B cell (primary cell): ENCODE results near the gene RAD9A. TPM values are rescaled to one million over a fixed set of nuclear protein-coding genes. Genes with fewer than 3 reads are reported as not detected.

ENCODE experiments used
- ATAC-seq: fragments of 200-7000 bp; cut with Tn5 transposase; one replicate; pipeline ENCODE4 v1.10.0; 2021; ENCODE audit warnings: low read depth, mild to moderate bottlenecking, moderate number of reproducible peaks, moderate library complexity
- CTCF ChIA-PET: fragments of 350-600 bp; sonication (Branson Sonifier 250); formaldehyde crosslinking; loops from one replicate; lab custom pipeline; 2021; ENCODE audit warnings: antibody characterized with exemption, inconsistent platforms; lab: Charles Lee
- POLR2A ChIA-PET: fragments of 350-600 bp; sonication (Branson Sonifier 250); formaldehyde crosslinking; loops from one replicate; lab custom pipeline; 2021; ENCODE audit warnings: antibody characterized with exemption; lab: Charles Lee
- DNase-seq: peaks from one replicate; pipeline ENCODE4 v3.0.0; 2013
- H2AFZ ChIP-seq: 2 replicates; pipeline ENCODE4 v1.6.1; 2012; ENCODE audit warnings: mild to moderate bottlenecking, low read depth, low read length; ENCODE audit not compliant: insufficient read depth, poor library complexity, severe bottlenecking
- H3K27ac ChIP-seq, 2 donors: 1 replicate in 1 of 2; 2 replicates in 1 of 2; pipeline ENCODE4 v1.5.1; 2012 to 2013; ENCODE audit warnings: low read length in 2 of 2, mild to moderate bottlenecking in 2 of 2, moderate library complexity in 1 of 2
- H3K27me3 ChIP-seq, 4 experiments: fragments of 200-600 bp in 1 of 4; sonication (generic) in 1 of 4; replicated peaks in 1 of 4; 1 replicate in 2 of 4; 2 replicates in 2 of 4; pipeline versions ENCODE4 v1.6.1 to v1.7.0; 2013 to 2016; ENCODE audit warnings: low read length in 3 of 4, mild to moderate bottlenecking in 2 of 4, mixed read lengths in 1 of 4, moderate library complexity in 1 of 4; ENCODE audit not compliant: insufficient read depth in 4 of 4, control insufficient read depth in 3 of 4; ENCODE audit errors: control extremely low read depth in 1 of 4
- H3K36me3 ChIP-seq, 2 experiments: replicated peaks in 1 of 2; 1 replicate in 1 of 2; 2 replicates in 1 of 2; pipeline versions ENCODE4 v1.6.1 to v1.7.1; 2013; ENCODE audit warnings: low read length in 1 of 2; ENCODE audit not compliant: insufficient read depth in 2 of 2, control insufficient read depth in 1 of 2; ENCODE audit errors: control extremely low read depth in 1 of 2, extremely low read depth in 1 of 2
- H3K4me1 ChIP-seq, 2 donors: fragments of 200-600 bp in 1 of 2; sonication (generic) in 1 of 2; 1 replicate in 1 of 2; 2 replicates in 1 of 2; pipeline versions ENCODE4 v1.5.1 to v1.6.1; 2013 to 2017; ENCODE audit warnings: low read length in 2 of 2; ENCODE audit not compliant: control insufficient read depth in 2 of 2, insufficient read depth in 2 of 2
- H3K4me2 ChIP-seq: replicated peaks from 2 replicates; pipeline ENCODE3; 2012; ENCODE audit warnings: mild to moderate bottlenecking, low read depth, low read length; ENCODE audit not compliant: poor library complexity, severe bottlenecking
- H3K4me3 ChIP-seq, 5 experiments: fragments of 200-600 bp in 1 of 5; sonication (generic) in 1 of 5; 1 replicate in 3 of 5; 2 replicates in 2 of 5; pipeline versions ENCODE4 v1.5.1 to v1.7.0; 2011 to 2016; ENCODE audit warnings: low read length in 4 of 5, mild to moderate bottlenecking in 4 of 5, low read depth in 2 of 5, control low read depth in 1 of 5, moderate library complexity in 1 of 5; ENCODE audit not compliant: insufficient read depth in 1 of 5; ENCODE audit errors: control extremely low read depth in 1 of 5, extremely low read depth in 1 of 5
- H3K79me2 ChIP-seq: fragments of 200-600 bp; sonication (generic); one replicate; pipeline ENCODE4 v1.6.0; 2016; ENCODE audit warnings: low read length; ENCODE audit not compliant: control insufficient read depth, insufficient read depth
- H3K9ac ChIP-seq: fragments of 200-600 bp; sonication (generic); 2 replicates; pipeline ENCODE4 v1.6.1; 2017; ENCODE audit warnings: mild to moderate bottlenecking, low read length, moderate library complexity
- H3K9me3 ChIP-seq, 3 donors: one replicate each; pipeline versions ENCODE4 v1.6.1 to v1.7.1; 2013; ENCODE audit warnings: low read length in 2 of 3; ENCODE audit not compliant: control insufficient read depth in 2 of 3, insufficient read depth in 1 of 3; ENCODE audit errors: control extremely low read depth in 1 of 3
- H4K20me1 ChIP-seq: 2 replicates; pipeline ENCODE4 v1.6.0; 2012; ENCODE audit warnings: mild to moderate bottlenecking, low read length; ENCODE audit not compliant: insufficient read depth, control insufficient read depth, poor library complexity, severe bottlenecking
- H3K27ac Mint-ChIP-seq: one replicate; pipeline ENCODE4 v1.8.0; 2021; ENCODE audit warnings: mixed read lengths
- H3K27me3 Mint-ChIP-seq: one replicate; pipeline ENCODE4 v1.8.0; 2021; ENCODE audit warnings: mixed read lengths
- H3K4me1 Mint-ChIP-seq: one replicate; pipeline ENCODE4 v1.8.0; 2021; ENCODE audit warnings: mixed read lengths
- H3K4me3 Mint-ChIP-seq: one replicate; pipeline ENCODE4 v1.8.0; 2021; ENCODE audit warnings: mixed read lengths
- H3K9me3 Mint-ChIP-seq: one replicate; pipeline ENCODE4 v1.8.0; 2022; ENCODE audit warnings: mixed read lengths; ENCODE audit not compliant: insufficient read depth
- CTCF ChIP-seq: fragments of 200-600 bp; IDR thresholded peaks from one replicate; pipeline ENCODE4 v1.8.0; 2022; ENCODE audit warnings: antibody characterized with exemption, mild to moderate bottlenecking
- EZH2 ChIP-seq: IDR thresholded peaks from 2 replicates; pipeline ENCODE4 v1.6.1; 2012; ENCODE audit warnings: borderline replicate concordance, low read depth, mild to moderate bottlenecking, moderate library complexity, low read length; ENCODE audit not compliant: insufficient read depth, poor library complexity, severe bottlenecking
- WGBS: methylation state at CpG from one replicate; pipeline ENCODE4 v1.1.5; 2013; ENCODE audit warnings: missing lambda C conversion rate; ENCODE audit not compliant: insufficient coverage; 5-methylcytosine and 5-hydroxymethylcytosine counted together
- intact Hi-C: fragments of 100-400 bp; cut with micrococcal nuclease; formaldehyde crosslinking; loops from one replicate; pipeline ENCODE4 v1.10.0; 2022
- polyA plus RNA-seq: library from polyadenylated mRNA; depleted of rRNA; stranded (reverse); fragments of >200 nt; gene quantifications from 2 replicates; pipeline ENCODE4 v1.2.3, GENCODE V29; 2012
- total RNA-seq, 2 donors: library from RNA; stranded (reverse); fragments of 120-200 nt in 1 of 2; gene quantifications; 1 replicate in 1 of 2; 2 replicates in 1 of 2; pipeline versions ENCODE4 v1.2.3 to v1.2.4, GENCODE V29; 2013 to 2022

RAD9A gene
- total and polyA plus RNA-seq, 2 donors (not counting 1 experiment from before 2014, with no cell fraction given) = 50.6 to 76.8 TPM

DNA sequence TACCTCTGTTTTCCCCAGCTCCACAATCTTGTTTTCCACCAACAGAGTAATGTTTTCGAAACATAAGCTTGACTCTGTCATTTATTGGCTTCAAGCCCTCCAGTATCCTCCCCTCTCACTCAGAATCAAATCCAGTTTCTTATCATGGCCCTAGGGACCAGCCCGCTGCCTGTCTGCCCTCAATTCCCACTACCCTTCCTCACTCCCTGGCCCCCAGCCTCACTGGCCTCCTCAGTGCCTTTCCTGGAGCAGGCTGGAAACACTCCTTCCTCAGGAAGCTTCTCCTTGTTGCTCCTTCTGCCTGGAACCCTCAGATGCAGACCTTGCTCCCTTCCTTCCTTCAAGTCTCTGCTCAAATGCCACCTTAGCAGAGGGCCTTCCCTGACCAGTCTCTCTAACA lies 42.3 kb upstream of the RAD9A start:
- H3K9me3 ChIP-seq = no peaks in the 10 kb centered on the region
- peaks cover 79% of the 10 kb centered on the region for H3K4me1 Mint-ChIP-seq
- H3K27me3 Mint-ChIP-seq = no peaks in the 10 kb centered on the region
- DNase-seq (no peak), ATAC-seq (no peak)
- peak overlapping the region; percentile 57 for H3K4me2 ChIP-seq
- ChIA-PET CTCF (interaction anchor here (1.0 to 39.5 kb wide), 6 partner anchors 22 to 109 kb away, joined by 3 to 2379 read pairs (median 4); partner anchors contain the start of genes ANKRD13D, CLCF1, POLD4 and RAD9A), POLR2A (interaction anchor here (0.7 to 1.2 kb wide), 4 partner anchors 22 to 32 kb away, joined by 3 to 7 read pairs (median 4); partner anchors contain the start of gene CLCF1)
- peak overlapping the region; percentile 84 for H3K27ac Mint-ChIP-seq
- H3K4me1 ChIP-seq = peaks cover 70 to 88% of the 10 kb centered on the region in 2 donors
- no peaks in the 10 kb centered on the region for H3K9me3 Mint-ChIP-seq
- peak overlapping the region; percentile 36 to 65 for H3K27ac ChIP-seq
- 94% methylated on average over 2 of the region's 2 CpGs for WGBS
- no peaks in the 10 kb centered on the region for H3K27me3 ChIP-seq
- H3K9ac ChIP-seq = no peak overlapping the region
- H3K36me3 ChIP-seq = peaks cover 0 to 9% of the 10 kb centered on the region in 2 experiments
- H3K4me3 Mint-ChIP-seq = peak overlapping the region; percentile 65
- intact Hi-C loops = loop anchor here (10.0 kb wide), 1 partner anchor 235 kb away; the partner anchor contains the start of gene KDM2A
- H4K20me1 ChIP-seq = peaks cover 20% of the 10 kb centered on the region
- H3K79me2 ChIP-seq = peaks cover 60% of the 10 kb centered on the region
- no peak for TF ChIP-seq CTCF
- no peak for TF ChIP-seq EZH2
- no peak overlapping the region for H2AFZ ChIP-seq
- no peak overlapping the region for H3K4me3 ChIP-seq

GRCh38 chr11:67349928-67350465 lies 41.8 kb upstream of the RAD9A start:
- no peak for ATAC-seq
- POLR2A ChIA-PET = interaction anchor here (1.0 to 4.1 kb wide), 4 partner anchors 13 to 83 kb away, joined by 3 to 26 read pairs (median 6); partner anchors contain the start of genes ANKRD13D, CLCF1 and GRK2
- Mint-ChIP-seq H3K9me3 (no peaks in the 10 kb centered on the region), H3K4me1 (peaks cover 79% of the 10 kb centered on the region), H3K27me3 (no peaks in the 10 kb centered on the region), H3K4me3 (peak overlapping the region; percentile 65), H3K27ac (peak overlapping the region; percentile 84)
- CTCF ChIA-PET = interaction anchor here (0.6 to 39.5 kb wide), 13 partner anchors 22 to 309 kb away, joined by 3 to 2379 read pairs (median 3); partner anchors contain the start of genes ANKRD13D, CLCF1, POLD4 and RAD9A
- Histone ChIP-seq H2AFZ (no peak overlapping the region), H3K27me3 (no peaks in the 10 kb centered on the region), H3K4me3 (no peak overlapping the region), H3K79me2 (peaks cover 60% of the 10 kb centered on the region), H3K4me2 (peak overlapping the region; percentile 57), H3K9me3 (no peaks in the 10 kb centered on the region), H3K4me1 (peaks cover 70 to 88% of the 10 kb centered on the region in 2 donors), H4K20me1 (peaks cover 20% of the 10 kb centered on the region), H3K27ac (peak overlapping the region in 1 of 2 donors; percentile 65), H3K9ac (no peak overlapping the region), H3K36me3 (peaks cover 0 to 9% of the 10 kb centered on the region in 2 experiments)
- intact Hi-C loops = loop anchor here (10.0 kb wide), 2 partner anchors 235 to 455 kb away; partner anchors contain the start of gene KDM2A
- WGBS = no CpG with 5 or more reads among the region's 4 CpGs
- peak; percentile 59 for DNase-seq
- TF ChIP-seq CTCF (no peak), EZH2 (no peak)
